ENCODE data around the gene COL4A2.

Gene COL4A2

GRCh38 chr13:110280985-110281688 is 25.9 kb upstream of the COL4A2 start:
- POLR2A ChIA-PET, result no interaction called here
- TF ChIP-seq LEF1 (IDR thresholded peaks at IDR 0.05; ENCODE audit: borderline replicate concordance) (no peak), FOXM1 (IDR thresholded peaks at IDR 0.05; ENCODE audit: borderline replicate concordance) (no peak), TARDBP (IDR thresholded peaks at IDR 0.05) (no peak), NFRKB (IDR thresholded peaks at IDR 0.05) (no peak), L3MBTL2 (conservative IDR thresholded peaks at IDR 0.05) (no peak)
- no peak for DNase-seq (ENCODE audit: extremely low spot score)
- CTCF ChIA-PET, result no interaction called here

GRCh38 chr13:110281736-110282135 is 25.3 kb upstream of the COL4A2 start:
- TF ChIP-seq L3MBTL2 (conservative IDR thresholded peaks at IDR 0.05) (no peak), LEF1 (IDR thresholded peaks at IDR 0.05; ENCODE audit: borderline replicate concordance) (no peak), HDGF (IDR thresholded peaks at IDR 0.05; ENCODE audit: borderline replicate concordance) (no peak), NFRKB (IDR thresholded peaks at IDR 0.05) (no peak), FOXM1 (IDR thresholded peaks at IDR 0.05; ENCODE audit: borderline replicate concordance) (no peak), SUZ12 (IDR thresholded peaks at IDR 0.05) (no peak), CTBP1 (IDR thresholded peaks at IDR 0.05; ENCODE audit: borderline replicate concordance) (no peak), FOXA1 (IDR thresholded peaks at IDR 0.05) (no peak), BHLHE40 (IDR thresholded peaks at IDR 0.05; ENCODE audit: borderline replicate concordance) (no peak), TARDBP (IDR thresholded peaks at IDR 0.05) (no peak), ZNF384 (IDR thresholded peaks at IDR 0.05) (no peak)
- ChIA-PET POLR2A (no interaction called here), CTCF (no interaction called here)
- no peak for DNase-seq (ENCODE audit: extremely low spot score)

- CTCF ChIA-PET, result no interaction called here
- POLR2A ChIA-PET, result no interaction called here
- TF ChIP-seq LEF1 (IDR thresholded peaks at IDR 0.05; ENCODE audit: borderline replicate concordance) (no peak), SP1 (IDR thresholded peaks at IDR 0.05) (no peak), FOXA1 (IDR thresholded peaks at IDR 0.05) (no peak), HDGF (IDR thresholded peaks at IDR 0.05; ENCODE audit: borderline replicate concordance) (no peak), FOXM1 (IDR thresholded peaks at IDR 0.05; ENCODE audit: borderline replicate concordance) (no peak), TARDBP (IDR thresholded peaks at IDR 0.05) (no peak), ZNF384 (IDR thresholded peaks at IDR 0.05) (no peak), BHLHE40 (IDR thresholded peaks at IDR 0.05; ENCODE audit: borderline replicate concordance) (no peak), ARNT (IDR thresholded peaks at IDR 0.05) (no peak), FOXK2 (IDR thresholded peaks at IDR 0.05) (no peak), NFRKB (IDR thresholded peaks at IDR 0.05) (no peak), ELF4 (IDR thresholded peaks at IDR 0.05) (no peak)
- TF ChIP-seq, protein P1, sequence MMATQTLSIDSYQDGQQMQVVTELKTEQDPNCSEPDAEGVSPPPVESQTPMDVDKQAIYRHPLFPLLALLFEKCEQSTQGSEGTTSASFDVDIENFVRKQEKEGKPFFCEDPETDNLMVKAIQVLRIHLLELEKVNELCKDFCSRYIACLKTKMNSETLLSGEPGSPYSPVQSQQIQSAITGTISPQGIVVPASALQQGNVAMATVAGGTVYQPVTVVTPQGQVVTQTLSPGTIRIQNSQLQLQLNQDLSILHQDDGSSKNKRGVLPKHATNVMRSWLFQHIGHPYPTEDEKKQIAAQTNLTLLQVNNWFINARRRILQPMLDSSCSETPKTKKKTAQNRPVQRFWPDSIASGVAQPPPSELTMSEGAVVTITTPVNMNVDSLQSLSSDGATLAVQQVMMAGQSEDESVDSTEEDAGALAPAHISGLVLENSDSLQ (IDR thresholded peaks at IDR 0.05), result no peak
- DNase-seq (ENCODE audit: extremely low spot score), result no peak
Observed at GRCh38 chr13:110282316-110282841, 24.7 kb upstream of the COL4A2 start.

DNA sequence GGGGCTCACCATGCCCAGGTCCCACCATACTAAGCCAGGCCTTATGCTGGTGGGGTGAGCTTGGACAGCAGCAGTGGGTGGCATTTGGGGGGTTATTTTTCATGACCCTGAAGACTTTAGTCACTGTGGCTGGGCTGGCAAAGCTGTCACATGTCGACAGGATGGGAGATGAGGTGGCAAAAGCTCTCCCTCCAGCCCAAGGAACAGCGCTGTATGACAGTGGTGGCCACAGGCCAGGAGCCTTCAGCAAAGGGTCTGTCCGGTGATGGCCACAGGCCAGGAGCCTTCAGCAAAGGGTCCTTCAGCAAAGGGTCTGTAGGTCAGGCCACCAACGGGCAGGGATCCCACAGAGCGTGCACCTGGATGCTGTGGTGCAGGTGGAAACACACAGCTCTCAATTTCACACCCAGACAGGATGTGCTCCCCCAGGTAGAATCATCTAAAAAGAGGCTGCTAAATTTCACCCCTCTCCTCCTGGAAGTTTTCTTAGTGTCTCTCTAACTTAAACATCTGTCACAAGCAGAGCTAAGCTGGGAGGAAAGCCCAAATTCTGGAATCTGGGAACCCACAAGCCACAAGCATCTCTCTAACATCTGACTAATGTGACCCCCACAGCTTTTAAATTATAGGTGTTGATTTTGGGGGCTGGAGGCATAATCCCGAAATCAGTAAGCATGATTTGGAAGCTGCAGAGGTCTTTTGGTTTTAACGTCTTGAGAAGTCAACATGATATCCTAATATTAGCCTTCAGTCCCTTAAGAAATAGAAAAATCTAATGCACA is 23.2 kb upstream of the COL4A2 start:
- DNase-seq (ENCODE audit: extremely low spot score), result no peak
- ChIA-PET POLR2A (interaction anchor here (0.5 kb wide), 1 partner anchor 23 kb away, joined by 3 read pairs; the partner anchor contains the start of gene COL4A1), CTCF (no interaction called here)
- TF ChIP-seq L3MBTL2 (conservative IDR thresholded peaks at IDR 0.05) (no peak), CTBP1 (IDR thresholded peaks at IDR 0.05; ENCODE audit: borderline replicate concordance) (no peak), BHLHE40 (IDR thresholded peaks at IDR 0.05; ENCODE audit: borderline replicate concordance) (no peak), ELF4 (IDR thresholded peaks at IDR 0.05) (no peak), NFRKB (IDR thresholded peaks at IDR 0.05) (no peak), TARDBP (IDR thresholded peaks at IDR 0.05) (no peak), SUZ12 (IDR thresholded peaks at IDR 0.05) (no peak), FOXM1 (IDR thresholded peaks at IDR 0.05; ENCODE audit: borderline replicate concordance) (no peak), LEF1 (IDR thresholded peaks at IDR 0.05; ENCODE audit: borderline replicate concordance) (no peak), ARNT (IDR thresholded peaks at IDR 0.05) (no peak), SP1 (IDR thresholded peaks at IDR 0.05) (no peak), ZNF384 (IDR thresholded peaks at IDR 0.05) (no peak), FOXA1 (IDR thresholded peaks at IDR 0.05) (no peak)

GRCh38 chr13:110284779-110285484 is 22.2 kb upstream of the COL4A2 start:
- ChIA-PET CTCF (no interaction called here), POLR2A (no interaction called here)
- DNase-seq (ENCODE audit: extremely low spot score), result no peak
- no peak for TF ChIP-seq FOXA1 (IDR thresholded peaks at IDR 0.05)
- no peak for TF ChIP-seq HDGF (IDR thresholded peaks at IDR 0.05; ENCODE audit: borderline replicate concordance)
- no peak for TF ChIP-seq ZNF384 (IDR thresholded peaks at IDR 0.05)
- TF ChIP-seq BHLHE40 (IDR thresholded peaks at IDR 0.05; ENCODE audit: borderline replicate concordance), result no peak
- TF ChIP-seq ARNT (IDR thresholded peaks at IDR 0.05), result no peak

- ChIA-PET CTCF (no interaction called here), POLR2A (no interaction called here)
- no peak for DNase-seq (ENCODE audit: extremely low spot score)
- TF ChIP-seq ARNT (IDR thresholded peaks at IDR 0.05) (no peak), ELF4 (IDR thresholded peaks at IDR 0.05) (no peak)
Observed at GRCh38 chr13:110285991-110286832, 20.9 kb upstream of the COL4A2 start.
